SH-SY5Y (cell line): Measurements from ENCODE around the gene LIPF.

Experiments used
- GATA2 ChIP-seq: IDR thresholded peaks from 2 replicates; pipeline ENCODE4 v1.6.1; 2011; ENCODE audit warnings: mild to moderate bottlenecking, low read depth, low read length
- GATA3 ChIP-seq: IDR thresholded peaks from 2 replicates; pipeline ENCODE4 v1.6.1; 2011; ENCODE audit warnings: low read depth, mild to moderate bottlenecking, low read length, moderate library complexity

DNA sequence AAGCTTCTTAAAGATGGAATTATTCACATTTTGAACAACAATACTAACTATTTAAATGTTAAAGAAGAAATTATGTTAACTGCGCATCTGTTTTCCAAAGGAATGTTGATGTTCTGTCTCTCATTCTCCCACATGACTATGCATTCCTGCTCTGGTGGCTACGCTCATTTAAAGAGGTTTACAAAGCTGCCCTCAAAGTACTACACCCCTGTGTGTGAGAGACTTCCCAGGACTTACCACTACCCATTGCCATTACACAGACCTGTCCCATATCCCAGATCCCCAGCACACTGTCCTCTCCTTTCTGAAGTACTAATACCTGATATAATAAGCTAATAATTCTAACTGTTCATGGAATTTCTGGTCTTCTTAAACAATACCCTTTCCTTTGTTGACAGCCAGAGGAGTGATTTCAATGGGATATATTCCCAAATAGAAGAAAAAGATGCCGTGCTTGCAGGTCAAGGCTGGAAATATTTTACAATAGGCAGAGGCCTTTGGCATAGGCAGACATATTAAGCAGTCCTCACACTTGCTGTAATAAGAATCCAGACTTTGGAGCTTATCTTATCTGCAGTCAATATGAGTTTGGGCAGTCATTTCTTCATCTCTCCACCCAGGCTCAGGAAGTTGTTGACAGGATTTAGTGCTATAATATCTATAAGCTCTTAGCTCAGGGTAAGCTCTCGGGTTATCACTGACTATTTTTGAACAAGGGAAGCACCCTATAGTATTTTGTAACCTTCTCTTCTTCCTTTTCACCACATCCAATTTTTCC, 12.2 kb downstream of the LIPF start:
- no peak for TF ChIP-seq GATA2
- no peak for TF ChIP-seq GATA3
